Fibroblast of peridontal ligament (primary cell): ENCODE results near the gene ZBTB45.
A peak's percentile ranks its signal among the peaks of the same experiment; 100 is the strongest.

Experiments used
- DNase-seq: peaks from one replicate; pipeline ENCODE4 v3.0.0-alpha.2; 2010; ENCODE audit errors: extremely low read depth

ZBTB45 gene

DNA sequence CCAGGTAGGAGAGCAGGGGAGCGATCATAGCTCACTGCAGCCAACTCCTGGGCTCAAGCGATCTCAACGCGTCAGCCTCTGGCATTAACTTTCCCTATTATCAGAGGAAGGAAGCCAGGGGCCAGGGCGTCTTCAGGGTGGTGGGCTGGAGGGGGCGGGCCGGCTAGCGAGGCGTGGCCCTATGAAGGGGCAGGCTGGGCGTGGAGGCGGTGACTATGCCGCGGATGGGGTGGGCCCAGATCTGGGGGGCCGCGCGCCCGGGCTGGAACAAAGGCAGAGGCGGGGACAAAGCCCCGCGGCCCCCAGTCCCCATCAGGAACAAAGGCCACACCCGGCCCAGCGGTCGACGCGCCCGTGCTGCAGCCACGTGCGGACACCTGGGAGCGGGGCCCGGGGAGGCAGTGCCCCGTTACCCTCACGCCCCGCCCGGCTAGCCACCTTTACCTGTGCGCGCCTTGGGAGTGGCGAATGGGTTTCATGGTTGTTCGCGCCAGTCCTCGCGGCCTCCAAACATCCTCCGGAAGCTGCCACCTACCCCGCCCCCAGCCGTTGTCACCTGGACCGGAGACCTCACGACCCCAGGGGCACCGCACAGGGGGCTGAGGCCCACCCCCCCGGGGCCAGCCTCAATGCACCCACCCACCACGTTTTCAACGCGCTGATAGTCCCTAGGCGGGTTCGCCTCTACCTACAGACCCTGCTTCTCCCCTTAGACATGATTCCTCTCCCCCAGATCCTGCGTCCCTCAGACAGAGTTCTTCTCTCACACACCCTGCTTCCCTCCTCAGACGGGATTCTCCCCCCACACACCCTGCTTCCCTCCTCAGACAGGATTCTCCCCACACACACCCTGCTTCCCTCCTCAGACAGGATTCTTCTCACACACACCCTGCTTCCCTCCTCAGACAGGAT, 18.9 kb upstream of the ZBTB45 start:
- no peak for DNase-seq

DNA sequence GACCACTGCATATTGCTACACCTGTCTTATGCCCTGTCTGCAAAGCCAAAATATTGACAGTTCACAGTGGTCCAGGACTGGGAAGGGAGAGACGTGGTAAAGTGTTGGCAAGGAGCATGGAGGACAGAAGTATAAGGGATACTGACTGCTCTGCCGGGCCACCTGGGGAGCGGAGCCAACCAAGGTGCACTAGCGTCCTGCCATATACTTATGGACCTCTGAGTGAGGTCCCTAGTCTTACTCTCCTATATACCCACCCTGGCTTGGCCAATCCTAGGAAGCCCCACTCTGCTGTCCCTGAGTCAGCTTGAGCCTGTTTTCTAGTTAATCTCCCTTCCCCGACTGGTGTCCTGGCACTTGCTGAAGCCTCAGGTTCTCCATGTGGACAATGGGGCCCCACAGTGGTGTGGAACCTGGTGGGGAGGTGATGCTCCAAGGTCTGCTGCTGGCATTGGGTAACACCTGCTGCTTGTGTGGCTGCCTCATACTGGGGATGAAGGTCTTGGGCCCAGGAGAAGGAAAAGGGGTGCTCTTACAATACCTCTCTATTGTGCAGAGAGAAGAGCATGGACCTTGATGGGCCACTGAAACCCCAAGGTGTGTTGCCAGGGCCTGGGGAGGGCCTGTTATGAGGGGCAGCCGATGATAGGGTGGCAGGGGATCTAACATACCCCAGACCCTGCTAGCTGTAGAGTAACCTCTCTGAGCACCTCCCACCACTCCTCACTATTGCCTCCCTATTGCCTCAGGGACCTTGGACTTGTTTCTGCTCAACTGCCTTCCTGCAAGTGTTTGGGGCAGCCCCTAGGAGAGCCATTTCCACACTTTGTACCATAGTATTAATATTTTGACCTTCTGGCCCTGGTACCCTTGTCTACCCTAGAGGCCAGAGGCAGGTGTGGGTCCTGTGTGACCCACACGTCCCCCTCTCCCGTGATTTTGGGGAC, 17.5 kb upstream of the ZBTB45 start:
- DNase-seq, result no peak

DNA sequence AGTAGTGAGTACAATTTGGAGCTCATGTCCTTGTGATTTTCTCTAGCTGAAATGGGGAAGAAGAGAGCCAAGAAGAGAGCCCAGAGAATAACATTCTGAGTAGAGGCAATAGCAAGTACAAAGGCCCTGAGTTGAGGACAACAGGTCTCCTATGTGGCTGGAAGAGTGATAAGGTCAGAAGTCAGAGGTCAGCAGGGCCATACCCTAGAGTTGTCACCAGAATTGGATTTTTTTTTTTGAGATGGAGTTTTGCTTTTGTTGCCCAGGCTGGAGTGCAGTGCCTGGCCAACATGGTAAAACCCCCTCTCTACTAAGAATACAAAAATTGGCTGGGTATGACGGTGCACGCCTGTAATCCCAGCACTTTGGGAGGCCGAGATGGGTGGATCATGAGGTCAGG, 16.2 kb upstream of the ZBTB45 start:
- DNase-seq, result no peak

DNA sequence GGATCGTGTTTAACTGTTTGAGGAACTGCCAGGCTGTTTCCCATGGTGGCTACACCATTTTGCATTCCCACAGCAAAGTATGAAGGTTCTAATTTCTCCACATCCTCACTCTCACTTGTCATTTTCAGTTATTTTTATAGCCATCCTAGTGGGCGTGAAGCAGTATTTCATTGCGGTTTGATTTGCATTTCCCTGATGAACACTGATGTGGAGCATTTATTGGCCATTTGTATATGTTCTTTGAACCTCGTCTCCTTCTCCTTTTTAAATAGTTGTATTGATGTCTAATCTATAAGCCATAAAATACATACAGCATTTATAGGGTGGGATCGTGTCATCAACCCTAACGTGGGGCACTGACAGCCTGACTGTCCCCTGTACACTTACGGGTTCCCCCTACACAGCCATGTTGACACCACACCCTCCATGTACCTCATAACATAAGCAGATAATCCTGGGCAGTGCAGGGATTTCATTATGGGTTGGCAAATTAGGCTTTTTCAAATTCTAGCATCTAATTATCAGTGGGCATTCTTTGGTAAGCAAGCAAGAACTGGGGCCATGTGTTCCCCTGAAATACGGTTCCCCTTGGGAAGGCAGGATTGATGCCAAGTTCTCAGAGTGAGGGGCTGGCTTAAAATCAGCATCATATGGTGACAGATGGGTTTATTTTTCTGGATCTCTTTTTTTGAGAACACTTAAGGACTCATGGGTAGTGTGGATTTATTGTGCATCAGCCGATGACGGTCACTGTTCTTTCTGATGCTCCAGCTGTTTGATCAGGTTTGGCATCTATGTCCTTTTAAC, 11.6 kb upstream of the ZBTB45 start:
- DNase-seq, result no peak

DNA sequence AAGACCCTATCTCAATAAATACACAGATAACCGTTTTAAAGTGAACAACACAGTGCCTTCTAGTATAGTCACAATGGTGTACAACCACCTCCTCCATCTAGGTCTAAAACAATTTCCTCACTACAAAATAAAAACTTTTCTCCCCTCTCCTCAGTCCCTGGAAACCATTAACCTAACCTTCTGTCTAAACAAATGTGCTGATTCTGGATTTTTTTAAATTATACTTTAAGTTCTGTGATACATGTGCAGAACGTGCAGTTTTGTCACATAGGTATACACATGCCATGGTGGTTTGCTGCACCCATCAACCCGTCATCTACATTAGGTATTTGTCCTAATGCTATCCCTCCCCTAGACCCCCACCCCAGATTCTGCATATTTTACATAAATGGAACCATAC, 9.8 kb upstream of the ZBTB45 start:
- no peak for DNase-seq

DNA sequence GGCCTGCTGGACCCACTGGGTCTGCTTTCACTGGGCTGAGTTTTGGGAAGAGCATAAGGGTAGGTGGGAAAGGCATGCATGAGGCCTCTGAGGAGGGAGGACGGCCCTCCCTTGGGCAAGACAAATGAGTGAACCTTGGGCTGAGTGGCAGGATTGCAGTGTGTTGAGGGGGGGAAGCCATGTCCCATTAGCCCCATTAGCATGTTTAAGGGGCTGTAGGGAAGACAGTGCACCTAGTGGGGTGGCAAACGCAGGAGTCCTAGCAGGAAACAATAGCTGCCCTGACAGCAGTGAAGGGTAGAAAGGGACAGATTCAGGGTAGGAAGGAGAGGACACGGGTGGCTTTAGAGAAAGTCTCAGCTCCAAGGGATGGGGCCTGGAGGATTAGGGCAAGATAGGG, 3.1 kb upstream of the ZBTB45 start:
- no peak for DNase-seq

DNA sequence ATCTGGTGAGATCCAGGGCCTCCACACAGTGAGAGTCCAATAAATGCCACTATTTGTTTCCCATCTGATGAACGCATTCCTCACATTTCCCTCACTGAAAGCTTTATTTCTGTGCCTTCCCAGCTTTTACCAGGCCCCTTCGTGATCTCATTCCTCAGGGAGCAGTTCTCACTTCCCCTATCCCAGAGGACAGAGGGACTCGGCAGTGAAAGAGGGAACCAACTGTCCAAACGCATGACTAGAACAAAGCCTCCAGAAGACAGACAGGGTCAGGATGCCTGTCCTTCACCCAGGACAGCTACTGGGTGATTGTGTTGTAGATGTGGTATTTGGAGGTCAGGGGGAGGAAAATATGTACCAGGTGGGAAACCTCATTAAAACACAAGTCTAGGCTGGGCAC, 2.0 kb upstream of the ZBTB45 start:
- no peak for DNase-seq

DNA sequence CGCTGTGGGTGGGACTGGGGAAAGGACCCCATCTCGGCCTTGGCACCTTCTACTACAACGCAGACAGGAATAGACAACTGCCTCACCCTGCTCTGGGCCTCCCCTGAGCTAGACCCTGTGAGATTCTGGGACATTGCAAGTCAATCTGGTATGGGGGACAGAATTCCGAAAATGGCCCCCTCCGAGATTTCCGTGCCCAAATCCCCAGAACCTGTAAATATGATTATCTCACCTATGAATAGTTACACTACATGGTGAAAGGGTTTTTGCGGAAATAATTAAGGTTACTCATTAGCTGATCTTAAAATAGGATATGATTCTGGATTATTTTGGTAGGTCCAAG, 618 bp upstream of the ZBTB45 start:
- no peak for DNase-seq

DNA sequence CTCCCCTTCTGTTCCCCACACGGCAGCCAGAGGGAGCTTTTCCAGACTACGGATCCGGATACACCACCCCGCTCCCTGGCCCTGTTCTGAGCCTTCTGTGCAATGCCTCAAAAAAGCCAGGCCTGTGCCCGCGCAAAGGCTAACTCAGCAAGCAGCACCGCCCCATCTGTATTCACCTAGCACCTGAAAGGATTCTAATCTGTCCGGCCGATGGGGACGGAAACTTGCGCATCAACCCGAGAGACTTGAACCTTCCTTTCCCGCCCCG, 589 bp downstream of the ZBTB45 start:
- DNase-seq, result peak; percentile 71

DNA sequence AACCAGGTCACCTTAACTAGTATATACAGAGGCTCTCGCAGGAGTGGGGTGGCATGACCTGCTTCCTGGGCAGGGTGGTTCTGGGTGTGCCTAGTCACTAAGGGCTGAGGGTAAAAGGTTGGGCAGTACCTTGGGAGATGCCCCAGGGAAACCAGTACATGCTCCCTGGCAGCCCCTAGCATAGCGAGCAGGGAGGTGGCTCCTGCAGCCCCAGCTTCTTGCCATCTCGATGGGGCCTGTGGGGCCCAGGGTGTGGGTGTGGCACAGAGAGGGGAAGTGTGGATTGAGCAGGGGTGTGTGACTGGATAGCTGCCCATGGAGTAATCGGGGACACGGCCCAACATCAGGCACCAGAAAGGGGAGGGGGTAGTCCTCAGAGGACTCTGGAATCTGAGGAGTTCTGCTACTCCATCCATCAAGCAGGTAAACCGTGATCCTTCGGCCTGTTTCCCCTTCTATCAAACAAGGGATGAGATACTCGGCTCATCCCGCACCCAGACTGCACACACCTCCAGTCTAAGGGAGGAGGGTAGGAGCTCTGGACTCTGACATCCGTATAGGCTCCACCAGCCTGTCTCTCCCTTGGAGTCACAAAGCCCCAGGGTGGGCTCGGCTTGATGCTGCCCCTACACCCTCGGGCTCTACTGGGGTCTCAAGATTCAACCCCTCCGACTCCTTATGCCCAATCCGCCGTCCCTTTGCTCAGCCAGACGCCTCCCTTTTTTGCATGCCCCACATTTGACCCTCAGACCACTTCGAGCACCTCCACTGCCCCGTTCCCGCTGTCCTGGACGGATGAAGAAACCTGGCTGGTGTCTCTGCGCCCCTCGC, 1.1 kb downstream of the ZBTB45 start:
- DNase-seq, result no peak

DNA sequence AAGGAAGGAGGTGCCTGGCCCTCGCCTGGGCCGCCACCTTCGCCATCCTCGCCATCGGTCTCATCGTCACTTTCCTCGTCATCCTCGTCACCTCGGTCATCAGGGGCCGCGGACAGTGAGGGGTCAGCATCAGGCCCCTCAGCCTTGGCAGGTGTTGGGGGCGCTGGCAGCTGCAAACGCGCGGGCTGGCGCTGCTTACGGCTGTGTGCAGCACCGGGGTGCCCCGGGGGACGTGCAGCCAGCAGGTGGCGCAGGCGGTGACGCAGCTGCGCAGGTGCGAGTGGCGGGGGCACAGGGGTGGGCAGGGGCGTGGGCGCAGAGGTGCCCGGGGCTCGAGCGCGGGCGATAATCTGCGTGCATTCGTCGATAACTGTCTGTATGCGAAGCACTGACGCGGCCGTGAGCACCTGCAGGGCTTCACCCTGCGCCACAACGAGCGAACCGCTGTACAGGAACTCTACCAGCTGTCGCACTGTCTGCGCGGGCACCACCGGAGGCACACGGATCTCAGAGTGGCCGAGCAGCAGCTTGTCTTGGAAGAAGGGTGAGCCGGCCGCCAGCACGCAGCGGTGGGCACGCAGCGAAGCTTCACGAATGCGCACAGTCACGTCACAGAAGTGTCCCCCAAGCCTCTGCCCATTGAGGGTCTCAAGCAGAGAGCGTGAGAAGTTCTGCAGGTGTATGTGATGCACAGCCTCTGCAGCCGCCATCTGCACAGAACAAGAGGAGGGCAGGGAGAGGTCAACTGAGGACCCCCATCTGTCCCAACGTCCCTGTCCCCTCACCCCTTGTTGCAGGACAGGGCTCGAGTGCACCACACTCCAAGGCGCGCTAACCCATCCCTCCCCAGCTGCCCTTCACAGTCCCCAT, 2.4 kb downstream of the ZBTB45 start:
- no peak for DNase-seq

DNA sequence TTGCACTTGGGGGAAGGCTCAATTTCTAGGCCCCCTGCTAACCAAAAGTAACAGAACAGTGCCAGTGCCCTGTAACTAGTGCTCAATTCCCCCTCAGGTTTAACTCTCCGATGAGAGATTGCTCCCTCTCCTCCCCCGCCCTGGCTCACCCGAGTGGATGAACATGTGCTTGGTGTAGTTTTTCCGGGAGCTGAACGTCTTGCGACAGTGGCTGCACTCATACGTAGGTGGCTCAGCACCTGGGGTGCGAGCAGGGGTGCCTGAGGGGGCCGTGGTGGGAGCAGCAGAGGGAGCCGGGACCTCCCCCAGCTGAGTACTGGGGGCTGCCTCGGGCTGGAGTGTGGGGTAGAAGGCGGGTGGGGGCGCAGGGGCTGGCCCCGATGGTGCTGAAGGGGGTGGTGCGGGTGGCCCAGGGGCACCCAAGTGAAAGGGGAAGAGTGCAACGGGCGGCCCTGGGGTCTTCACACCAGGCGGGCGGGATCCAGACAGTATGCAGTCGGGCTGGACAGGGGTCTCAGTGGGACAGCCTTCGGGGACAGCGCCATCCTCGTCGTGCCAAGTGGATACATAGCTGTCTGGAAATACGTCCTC, 3.3 kb downstream of the ZBTB45 start:
- no peak for DNase-seq

DNA sequence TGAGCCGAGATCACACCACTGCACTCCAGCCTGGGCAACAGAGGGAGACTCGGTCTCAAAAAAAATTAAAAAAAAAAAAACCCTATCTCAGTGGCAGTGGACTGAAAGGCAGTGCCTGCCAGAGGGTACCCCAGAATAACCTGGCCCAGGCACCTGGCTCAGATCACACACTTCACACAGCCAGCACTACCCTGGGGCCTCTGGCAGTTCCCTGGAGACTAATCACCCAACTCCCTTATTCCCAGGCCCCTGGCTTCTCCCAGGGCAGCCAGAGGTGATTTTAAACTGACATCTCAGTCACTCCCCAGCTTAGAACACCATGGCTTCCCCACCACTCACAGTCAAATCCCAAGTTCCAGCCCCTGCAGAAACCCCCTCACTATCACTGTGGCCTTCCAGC, 4.4 kb downstream of the ZBTB45 start:
- DNase-seq, result no peak

DNA sequence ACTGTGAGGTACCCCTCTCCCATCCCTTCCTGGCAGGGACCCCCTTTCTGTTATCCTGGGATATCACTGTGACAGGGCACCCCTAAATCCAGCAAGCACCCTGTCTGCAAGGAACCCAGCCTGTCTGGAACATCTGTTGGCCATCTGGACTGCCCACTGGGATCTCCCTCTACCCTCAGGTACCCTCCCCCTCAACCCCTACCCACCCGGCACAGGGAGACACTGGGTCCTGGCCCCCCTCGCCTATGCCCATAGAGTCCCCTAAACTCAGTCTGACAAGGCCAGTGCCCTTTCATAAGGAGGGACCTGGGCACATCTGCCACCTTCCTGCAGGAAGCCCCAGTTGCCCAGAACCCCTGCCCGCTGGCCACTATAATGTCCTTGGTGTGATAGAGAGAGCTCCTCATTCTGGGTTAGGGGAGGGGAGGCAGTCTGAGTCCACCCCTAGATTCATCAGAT, 5.0 kb downstream of the ZBTB45 start:
- DNase-seq, result no peak

DNA sequence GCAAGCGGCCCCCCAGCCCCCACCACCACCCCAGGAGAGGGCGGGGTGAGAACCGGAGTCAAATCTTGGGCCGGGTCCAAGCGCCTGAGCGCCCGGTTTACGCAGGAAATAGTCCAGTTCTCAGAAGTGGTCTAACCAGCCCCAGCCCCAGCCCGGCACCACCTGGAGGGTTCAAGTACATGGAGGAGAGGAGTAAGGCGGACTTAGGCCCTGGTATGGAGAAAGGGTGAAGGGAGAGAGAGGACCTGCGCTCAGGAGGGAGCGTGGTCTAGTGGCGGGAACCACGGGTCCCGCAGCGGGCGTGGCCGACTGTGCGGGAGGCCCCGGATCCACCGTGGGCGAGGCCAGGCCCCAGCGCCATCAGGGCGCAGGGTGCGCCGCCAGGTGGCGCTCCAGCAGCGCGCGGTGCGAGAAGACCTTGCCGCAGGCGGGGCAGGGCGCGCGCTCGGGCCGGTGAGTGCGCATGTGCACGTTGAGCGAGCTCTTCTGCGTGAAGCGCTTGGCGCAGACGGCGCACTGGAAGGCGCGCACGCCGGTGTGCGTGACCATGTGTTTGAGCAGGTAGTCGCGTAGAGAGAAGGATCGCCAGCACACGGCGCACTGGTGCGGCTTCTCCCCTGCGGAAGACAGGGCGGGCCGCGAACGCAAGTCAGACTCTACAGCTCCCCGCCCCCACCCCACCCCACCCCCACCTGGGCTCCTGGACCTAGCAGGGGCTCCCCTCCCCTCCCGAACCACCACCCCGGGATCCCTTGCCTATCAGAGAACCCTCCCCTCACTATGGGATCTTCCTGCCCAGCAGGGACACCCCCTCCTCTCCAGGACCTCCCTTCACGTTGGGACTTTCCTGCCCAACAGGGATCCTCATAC, 5.7 kb downstream of the ZBTB45 start:
- DNase-seq, result peak; percentile 78

DNA sequence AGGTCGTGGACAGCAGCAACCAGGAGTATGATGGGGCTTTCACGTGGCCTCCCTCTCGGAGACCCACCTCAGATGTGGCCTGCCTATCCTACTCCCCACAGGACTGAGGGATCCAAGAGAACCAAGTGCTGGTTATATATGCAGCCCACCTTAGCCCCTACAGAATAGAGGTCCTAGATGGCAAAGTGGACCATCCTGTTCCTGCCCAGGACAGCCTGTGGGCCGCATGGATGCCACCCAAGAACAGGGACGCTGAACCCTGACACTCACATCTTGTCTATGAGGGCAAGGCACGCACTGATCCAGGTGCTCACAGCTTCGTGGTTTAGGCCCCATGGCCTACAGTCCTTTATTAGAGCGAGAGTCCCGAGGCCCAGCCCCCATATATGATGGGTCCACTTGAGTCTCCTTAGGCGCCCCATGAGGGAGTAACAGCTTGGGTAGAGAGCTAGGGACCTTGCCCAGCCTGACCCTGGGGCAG, 6.4 kb downstream of the ZBTB45 start:
- DNase-seq, result no peak

DNA sequence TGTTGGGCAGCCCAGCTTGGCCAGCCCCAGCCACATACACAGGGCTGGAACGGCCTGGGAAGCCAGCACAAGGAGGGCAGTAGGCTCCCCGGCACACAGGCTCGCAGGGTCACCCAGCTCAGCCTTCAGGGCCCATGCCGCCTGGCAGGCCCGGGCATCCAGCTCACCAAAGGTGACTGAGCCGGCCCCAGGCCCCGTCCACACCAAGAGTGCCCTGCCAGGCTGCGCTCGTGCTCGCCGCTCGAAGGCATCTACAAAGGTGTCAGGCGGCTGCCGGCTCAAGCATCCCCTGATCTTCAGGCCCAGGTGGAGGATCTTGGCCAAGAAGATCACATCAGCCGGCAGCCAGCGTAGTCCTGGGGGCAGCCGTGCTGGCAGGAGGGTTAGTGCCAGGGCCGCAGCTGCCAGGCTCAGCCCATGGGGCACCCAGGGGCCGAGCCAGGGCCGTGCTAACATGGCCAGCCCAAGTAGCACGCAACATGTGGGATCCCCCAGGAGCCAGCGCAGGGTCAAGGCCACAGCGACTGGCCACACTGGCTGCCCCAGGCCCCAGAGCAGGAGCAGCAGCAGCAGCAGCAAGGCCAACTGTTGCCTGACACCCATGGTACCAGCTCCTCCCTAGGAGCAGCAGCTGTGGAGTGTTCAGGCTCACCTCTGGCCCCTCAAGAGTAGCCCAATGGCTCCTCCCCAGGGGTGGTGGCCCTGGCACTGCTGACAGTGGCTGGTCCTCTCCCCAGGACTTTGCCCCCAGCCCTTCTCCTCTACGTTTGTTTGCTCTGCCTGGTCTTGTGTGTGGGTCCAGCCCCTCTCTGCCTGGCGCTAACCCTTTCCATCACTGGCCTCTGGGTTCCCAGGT, 8.0 kb downstream of the ZBTB45 start, which contains the start of gene SLC27A5:
Gene SLC27A5, minus strand, starts transcription at position 640 of the 856 bp plus-strand sequence. Its CDS starts 37 bp downstream, at position 603.
- DNase-seq, result no peak
